Nephron progenitor cell (in vitro differentiated cells): ENCODE data around the gene CDH1.

Source experiments
- DNase-seq: peaks from one replicate; pipeline ENCODE4 v3.0.0; 2021
- H3K27ac Mint-ChIP-seq: 2 replicates; pipeline ENCODE4 v1.8.0; 2021; ENCODE audit warnings: mild to moderate bottlenecking, moderate library complexity, mixed read lengths
- H3K27me3 Mint-ChIP-seq: 2 replicates; pipeline ENCODE4 v1.8.0; 2021; ENCODE audit warnings: mild to moderate bottlenecking, low read depth, mixed read lengths; ENCODE audit not compliant: poor library complexity
- H3K36me3 Mint-ChIP-seq: 2 replicates; pipeline ENCODE4 v1.8.0; 2021; ENCODE audit warnings: low read depth, mixed read lengths
- H3K4me1 Mint-ChIP-seq: 2 replicates; pipeline ENCODE4 v1.8.0; 2021; ENCODE audit warnings: mixed read lengths
- H3K4me3 Mint-ChIP-seq: 2 replicates; pipeline ENCODE4 v1.8.0; 2021; ENCODE audit warnings: mild to moderate bottlenecking, moderate library complexity, mixed read lengths
- H3K9me3 Mint-ChIP-seq: 2 replicates; pipeline ENCODE4 v1.8.0; 2021; ENCODE audit warnings: mild to moderate bottlenecking, moderate library complexity, mixed read lengths
- CTCF ChIP-seq: fragments of 200-600 bp; sonication (generic); IDR thresholded peaks from 2 replicates; pipeline ENCODE4 v1.5.0; 2021; ENCODE audit warnings: antibody characterized with exemption

The CDH1 gene

GRCh38 chr16:68722119-68723024 is 14.7 kb upstream of the CDH1 start:
- DNase-seq: no peak
- peaks cover 6% of the 10 kb centered on the region for H3K4me1 Mint-ChIP-seq
- H3K27me3 Mint-ChIP-seq: peaks cover 8% of the 10 kb centered on the region
- TF ChIP-seq CTCF: no peak
- no peaks in the 10 kb centered on the region for H3K36me3 Mint-ChIP-seq
- no peak overlapping the region for H3K4me3 Mint-ChIP-seq
- H3K9me3 Mint-ChIP-seq: peaks cover 5% of the 10 kb centered on the region
- H3K27ac Mint-ChIP-seq: no peak overlapping the region

GRCh38 chr16:68724797-68725196 is 12.3 kb upstream of the CDH1 start:
- TF ChIP-seq CTCF: no peak
- H3K36me3 Mint-ChIP-seq: no peaks in the 10 kb centered on the region

GRCh38 chr16:68728523-68728922 is 8.6 kb upstream of the CDH1 start:
- Mint-ChIP-seq H3K27ac (no peak overlapping the region), H3K4me1 (peaks cover 9% of the 10 kb centered on the region), H3K9me3 (no peaks in the 10 kb centered on the region), H3K4me3 (no peak overlapping the region), H3K27me3 (peaks cover 6% of the 10 kb centered on the region), H3K36me3 (no peaks in the 10 kb centered on the region)
- TF ChIP-seq CTCF: no peak
- DNase-seq: no peak

More at GRCh38 chr16:68724797-68725196, 12.3 kb upstream of the CDH1 start:
- Mint-ChIP-seq H3K4me1 (peaks cover 6% of the 10 kb centered on the region), H3K4me3 (no peak overlapping the region), H3K9me3 (no peaks in the 10 kb centered on the region), H3K27ac (no peak overlapping the region), H3K27me3 (peaks cover 4% of the 10 kb centered on the region)
- no peak for DNase-seq

- Mint-ChIP-seq H3K27ac (no peak overlapping the region), H3K27me3 (peaks cover 29% of the 10 kb centered on the region), H3K9me3 (no peaks in the 10 kb centered on the region), H3K36me3 (no peaks in the 10 kb centered on the region), H3K4me3 (no peak overlapping the region), H3K4me1 (peaks cover 9% of the 10 kb centered on the region)
- no peak for TF ChIP-seq CTCF
- no peak for DNase-seq
Observed at GRCh38 chr16:68731637-68732036, 5.5 kb upstream of the CDH1 start.

GRCh38 chr16:68732042-68732680 is 4.9 kb upstream of the CDH1 start:
- no peak for DNase-seq
- H3K9me3 Mint-ChIP-seq: no peaks in the 10 kb centered on the region
- H3K27me3 Mint-ChIP-seq: peaks cover 30% of the 10 kb centered on the region
- H3K27ac Mint-ChIP-seq: no peak overlapping the region
- no peak for TF ChIP-seq CTCF
- H3K36me3 Mint-ChIP-seq: no peaks in the 10 kb centered on the region
- H3K4me1 Mint-ChIP-seq: peaks cover 9% of the 10 kb centered on the region
- H3K4me3 Mint-ChIP-seq: no peak overlapping the region
